ENCODE measurements around the gene CES5A. TPM values are rescaled to one million over a fixed set of nuclear protein-coding genes. Genes with fewer than 3 reads are reported as not detected.
A peak's percentile ranks its signal among the peaks of the same experiment; 100 is the strongest.
"Not testable (repeated sequence)": the region's sequence is repeated elsewhere in the genome, so short reads cannot be mapped to it uniquely, and the experiment has no call there.

Gene CES5A
- total RNA-seq, 1 donor from 2014 or later = not detected

DNA sequence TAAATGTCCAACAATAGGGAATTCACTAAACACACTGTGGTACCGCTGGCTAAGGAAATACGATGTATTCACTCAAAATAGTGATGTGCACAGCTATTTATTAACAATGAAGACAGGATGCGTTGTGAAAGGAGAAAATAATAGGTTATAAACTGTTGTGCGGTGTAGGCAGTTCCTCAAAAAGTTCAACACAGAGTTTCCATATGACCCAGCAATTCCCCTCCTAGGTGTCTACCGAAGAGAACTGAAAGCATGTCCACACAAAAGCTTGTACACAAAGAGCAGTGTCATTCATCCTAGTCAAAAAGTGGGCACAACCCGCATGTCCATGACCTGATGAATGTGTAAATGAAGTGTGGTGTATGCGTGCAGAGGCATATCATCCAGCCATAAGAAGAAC lies 41.1 kb downstream of the CES5A start:
- no peak for DNase-seq
- no peak for ATAC-seq
- intact Hi-C loops (cut with micrococcal nuclease) = no loop called here

DNA sequence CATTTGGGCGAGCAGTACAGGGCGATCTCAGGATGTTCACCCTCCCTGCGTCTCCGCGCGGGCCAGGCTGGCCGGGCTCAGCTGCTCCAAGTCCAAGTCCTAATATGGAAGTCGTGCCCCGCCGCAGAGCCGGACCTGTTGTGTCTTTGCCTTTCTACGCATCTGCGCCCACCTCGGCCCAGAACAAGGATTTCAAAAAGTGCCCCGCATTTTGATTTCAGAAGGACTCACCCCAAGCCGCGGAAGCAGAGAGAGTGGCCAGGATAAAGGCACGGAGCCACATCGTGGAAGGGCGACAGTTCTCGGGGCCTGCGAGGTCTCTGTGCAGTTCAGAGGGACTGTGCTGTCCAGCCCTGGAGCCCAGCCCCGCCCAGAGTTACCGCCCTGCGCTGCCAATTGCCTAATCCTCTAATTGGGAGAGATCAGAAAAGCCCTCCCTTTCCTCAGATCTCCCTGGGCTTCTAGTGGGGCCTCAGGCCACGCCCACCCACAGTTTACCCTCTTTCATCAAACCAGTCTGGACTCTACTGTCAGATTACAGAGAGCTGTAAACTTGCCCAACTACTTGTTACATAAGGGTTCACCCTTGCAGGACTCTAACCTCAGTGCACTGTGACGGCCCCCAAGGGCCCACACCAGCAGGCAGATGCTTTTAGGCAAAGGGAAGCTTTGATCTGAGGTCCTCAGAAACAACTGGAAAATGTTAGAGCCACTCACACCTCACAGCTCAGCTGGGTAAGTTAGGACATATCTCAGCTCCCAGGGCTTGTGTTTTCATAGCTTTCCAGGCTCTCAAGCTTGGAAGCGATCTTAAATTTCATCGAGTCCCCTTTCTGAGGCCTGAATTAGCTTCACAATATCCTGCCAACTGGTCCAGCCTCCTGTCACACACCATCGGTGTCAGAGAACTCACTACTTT lies 42.1 kb downstream of the CES5A start, which contains the start of gene CES1:
CES1 (minus strand) TSS at position 324 of the 919 bp plus-strand sequence; CDS start at position 283, 41 bp downstream.
- ATAC-seq = peak; percentile 90
- intact Hi-C loops (cut with micrococcal nuclease) = no loop called here
- peak; percentile 92 for DNase-seq

DNA sequence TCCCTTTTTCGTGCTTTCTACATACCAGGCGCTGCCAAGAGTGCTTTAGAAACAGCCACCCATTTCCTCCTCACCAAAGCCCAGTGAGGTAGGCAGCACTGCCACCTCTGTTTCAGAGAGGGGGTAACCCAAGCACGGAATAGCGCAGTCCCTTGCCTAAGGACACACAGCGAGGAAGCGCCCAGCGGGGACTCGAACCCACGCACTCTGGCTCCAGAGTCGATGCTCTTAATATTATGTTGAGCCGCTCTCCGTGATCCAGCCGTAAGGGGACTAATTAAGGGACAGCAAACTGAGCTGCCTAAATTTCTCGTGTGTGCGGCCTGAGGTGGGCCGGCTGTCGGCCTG lies 42.8 kb downstream of the CES5A start:
- intact Hi-C loops (cut with micrococcal nuclease) = no loop called here
- DNase-seq (no peak), ATAC-seq (no peak)

DNA sequence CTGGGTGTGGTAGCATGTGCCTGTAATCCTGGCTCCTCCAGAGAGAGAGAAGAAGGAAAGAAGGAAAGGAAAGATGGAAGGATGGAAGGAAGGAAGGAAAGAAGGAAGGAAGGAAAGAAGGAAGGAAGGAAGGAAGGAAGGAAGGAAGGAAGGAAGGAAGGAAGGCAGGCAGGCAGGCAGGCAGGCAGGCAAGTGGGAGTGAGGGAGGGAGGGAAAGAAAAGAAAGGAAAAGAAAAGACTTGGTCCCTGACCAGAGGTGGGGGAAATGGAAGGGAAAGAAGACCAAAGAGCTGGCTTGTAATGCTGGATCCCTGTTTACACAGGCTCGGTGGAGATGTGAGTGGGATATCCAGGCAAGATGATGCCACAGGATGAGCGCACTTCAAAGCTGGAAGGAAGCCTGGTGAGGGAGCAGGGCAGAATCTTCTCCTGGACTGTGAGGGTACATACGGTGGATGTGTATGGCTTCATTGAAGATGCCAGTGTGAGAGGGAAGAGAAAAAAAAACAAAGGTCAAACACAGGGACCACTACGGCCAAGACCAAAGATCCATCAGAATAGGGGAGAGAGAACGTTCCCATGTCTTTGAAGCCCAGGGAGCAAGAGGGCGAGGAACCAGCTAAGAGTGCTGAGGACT lies 44.4 kb downstream of the CES5A start:
- DNase-seq = no peak
- ATAC-seq = no peak
- intact Hi-C loops (cut with micrococcal nuclease) = no loop called here

DNA sequence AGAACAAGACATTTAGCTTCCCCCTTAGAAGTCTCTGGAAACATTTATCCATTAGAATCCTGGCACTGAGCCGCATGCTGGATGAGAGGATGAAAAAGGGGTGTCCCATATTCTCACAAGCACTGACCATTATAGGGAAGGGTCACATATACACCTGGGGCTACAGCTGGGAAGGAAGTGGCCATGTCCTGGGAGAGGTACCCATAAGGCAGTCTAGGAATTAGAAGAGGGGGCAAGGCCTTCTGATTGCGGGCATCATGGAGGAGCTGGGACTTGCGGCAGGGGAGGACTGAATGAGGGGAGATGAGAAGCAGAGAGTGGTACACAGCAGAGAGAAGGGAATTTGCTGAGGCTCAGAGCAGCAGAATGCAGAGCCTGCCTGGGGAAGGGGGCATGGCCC lies 45.9 kb downstream of the CES5A start:
- intact Hi-C loops (cut with micrococcal nuclease); DNase-seq; ATAC-seq: not testable (repeated sequence)

DNA sequence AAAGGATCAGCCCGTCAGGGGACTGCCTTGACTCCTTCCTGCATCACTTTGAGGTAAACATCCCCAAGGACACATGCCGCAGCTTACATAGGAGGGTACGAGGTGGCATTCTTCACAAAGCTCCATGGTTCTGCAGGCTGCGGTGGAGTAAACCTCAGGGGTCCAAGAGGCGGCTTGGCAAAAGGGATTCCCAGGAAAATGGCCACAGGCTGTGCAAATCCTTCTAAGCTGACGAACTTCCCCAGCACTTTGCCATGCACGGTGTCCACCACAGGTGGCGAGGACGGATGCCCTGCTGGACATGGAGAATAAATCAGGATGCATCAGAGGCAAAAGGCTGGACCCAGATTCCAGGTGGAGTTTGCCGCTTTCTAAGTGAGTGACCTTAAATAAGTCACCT lies 46.5 kb downstream of the CES5A start:
- ATAC-seq = no peak
- DNase-seq = no peak
- intact Hi-C loops (cut with micrococcal nuclease) = no loop called here

DNA sequence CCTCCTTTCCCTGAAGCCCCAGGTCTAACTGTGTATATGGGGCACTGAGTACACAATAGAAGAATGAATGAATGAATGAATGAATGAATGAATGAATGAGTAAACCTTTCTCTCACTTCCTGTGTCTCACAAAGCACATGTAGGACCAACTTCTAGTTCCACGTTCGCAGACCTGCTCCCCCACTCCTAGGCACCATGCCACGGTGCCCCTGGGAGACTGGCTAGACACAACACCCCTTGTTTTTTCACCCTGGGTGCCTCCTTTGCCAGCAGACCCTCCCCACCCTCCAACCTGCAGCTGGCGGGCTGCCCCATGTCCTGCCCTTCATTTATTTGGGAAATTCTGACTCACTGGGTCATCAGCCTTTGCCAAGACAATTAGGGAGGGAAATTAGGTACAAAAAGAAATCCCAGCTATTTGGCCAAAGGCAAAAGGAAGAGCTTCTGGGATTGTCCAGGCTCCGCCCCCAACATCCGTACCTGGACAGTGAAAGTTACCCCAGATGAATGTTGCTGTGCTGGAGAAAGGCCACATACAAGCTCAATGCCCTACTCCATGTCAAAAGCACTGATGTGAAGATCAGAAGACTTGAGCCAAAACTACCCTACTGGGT lies 50.0 kb downstream of the CES5A start:
- DNase-seq = no peak
- ATAC-seq = no peak
- intact Hi-C loops (cut with micrococcal nuclease) = no loop called here

DNA sequence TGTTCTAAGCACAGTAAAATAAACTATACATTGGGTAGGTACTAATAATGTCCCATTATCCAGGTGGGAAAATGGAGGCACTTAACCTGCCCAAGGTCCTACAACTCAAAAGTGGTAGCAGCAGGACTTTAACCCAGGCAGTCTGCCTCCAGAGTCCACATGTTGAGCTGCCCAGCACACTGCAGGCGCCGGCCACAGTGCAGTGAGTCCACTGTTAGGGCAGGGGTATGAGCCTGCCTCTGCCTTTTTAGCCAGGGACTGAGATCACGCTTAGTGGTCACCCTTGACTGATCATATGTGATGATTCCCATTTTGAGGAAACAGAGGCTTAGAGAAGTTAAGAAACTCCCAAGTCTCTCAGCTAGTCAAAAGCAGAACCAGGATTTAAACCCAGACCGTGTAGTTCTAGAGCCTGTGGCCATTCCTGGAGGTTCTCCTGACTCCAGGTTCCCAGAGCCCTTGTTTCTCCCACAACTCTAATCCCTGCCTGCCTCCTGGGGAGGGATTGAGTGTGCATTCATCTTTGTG lies 50.6 kb downstream of the CES5A start:
- no peak for ATAC-seq
- no peak for DNase-seq
- intact Hi-C loops (cut with micrococcal nuclease) = no loop called here

DNA sequence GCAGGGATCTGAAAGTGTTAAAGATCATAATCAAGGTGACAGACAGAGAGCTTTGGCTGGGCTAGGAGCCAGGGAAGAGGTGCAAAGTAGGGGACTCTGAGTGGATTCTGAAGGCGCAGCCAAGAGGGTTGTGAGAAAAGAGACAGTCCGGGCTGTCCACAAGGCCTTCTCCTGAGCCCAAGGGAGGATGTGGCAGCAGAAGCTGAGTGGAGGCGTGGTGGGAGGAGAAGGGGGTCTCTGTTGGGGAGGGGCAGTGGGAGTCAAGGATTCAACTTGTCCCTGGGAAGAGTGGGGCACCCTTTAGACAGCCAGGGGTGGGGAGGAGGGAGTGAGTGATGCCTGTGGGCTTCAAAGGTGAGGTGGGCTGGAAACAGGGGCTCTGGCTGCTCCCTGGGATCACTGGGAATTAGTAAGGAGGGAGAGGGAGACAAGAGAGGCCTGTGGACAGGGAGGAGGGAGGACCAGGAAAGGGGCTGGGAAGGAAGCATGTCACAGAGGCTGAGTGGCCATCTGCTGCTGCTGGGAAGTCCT lies 52.8 kb downstream of the CES5A start:
- no peak for ATAC-seq
- DNase-seq = no peak
- intact Hi-C loops (cut with micrococcal nuclease) = no loop called here

DNA sequence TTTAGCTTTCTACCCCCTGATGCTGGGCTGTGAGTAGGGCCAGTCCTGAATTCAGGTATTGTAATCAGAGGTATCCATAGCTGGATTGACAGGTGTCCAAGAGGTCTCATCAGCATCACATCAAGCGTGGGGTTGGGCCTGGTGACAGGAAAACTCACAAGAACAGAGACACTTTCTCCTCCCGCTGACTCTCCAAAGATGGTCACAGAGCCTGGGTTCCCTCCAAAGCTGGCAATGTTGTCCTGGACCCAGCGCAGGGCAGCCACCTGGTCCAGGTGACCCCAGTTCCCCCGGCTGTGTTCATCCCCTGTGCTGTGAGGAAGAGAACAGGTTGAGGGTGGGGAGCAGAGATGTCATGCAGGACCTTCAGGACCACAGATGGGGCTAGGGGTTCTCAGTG lies 54.0 kb downstream of the CES5A start:
- ATAC-seq (no peak), DNase-seq (no peak)
- intact Hi-C loops (cut with micrococcal nuclease) = no loop called here

DNA sequence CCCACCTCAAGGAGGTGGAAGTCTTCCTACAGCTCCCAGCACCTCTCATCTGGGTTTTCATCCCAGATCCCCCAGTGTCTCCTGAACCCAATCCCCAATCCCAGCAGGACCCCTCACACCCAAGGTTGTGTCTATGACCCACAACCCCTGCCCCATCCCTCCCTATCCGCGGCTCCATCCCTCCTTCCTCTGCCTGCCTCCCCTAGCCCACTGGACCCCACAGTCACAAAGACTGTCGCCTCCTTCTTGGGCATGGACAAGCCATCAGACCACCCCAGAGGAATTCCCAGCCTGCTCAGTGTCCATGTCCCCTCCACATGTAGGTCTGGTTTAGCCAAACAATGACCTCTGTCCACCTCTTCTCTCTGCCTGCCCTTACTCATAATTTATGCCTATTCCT lies 54.6 kb downstream of the CES5A start:
- ATAC-seq (no peak), DNase-seq (no peak)
- intact Hi-C loops (cut with micrococcal nuclease) = no loop called here

DNA sequence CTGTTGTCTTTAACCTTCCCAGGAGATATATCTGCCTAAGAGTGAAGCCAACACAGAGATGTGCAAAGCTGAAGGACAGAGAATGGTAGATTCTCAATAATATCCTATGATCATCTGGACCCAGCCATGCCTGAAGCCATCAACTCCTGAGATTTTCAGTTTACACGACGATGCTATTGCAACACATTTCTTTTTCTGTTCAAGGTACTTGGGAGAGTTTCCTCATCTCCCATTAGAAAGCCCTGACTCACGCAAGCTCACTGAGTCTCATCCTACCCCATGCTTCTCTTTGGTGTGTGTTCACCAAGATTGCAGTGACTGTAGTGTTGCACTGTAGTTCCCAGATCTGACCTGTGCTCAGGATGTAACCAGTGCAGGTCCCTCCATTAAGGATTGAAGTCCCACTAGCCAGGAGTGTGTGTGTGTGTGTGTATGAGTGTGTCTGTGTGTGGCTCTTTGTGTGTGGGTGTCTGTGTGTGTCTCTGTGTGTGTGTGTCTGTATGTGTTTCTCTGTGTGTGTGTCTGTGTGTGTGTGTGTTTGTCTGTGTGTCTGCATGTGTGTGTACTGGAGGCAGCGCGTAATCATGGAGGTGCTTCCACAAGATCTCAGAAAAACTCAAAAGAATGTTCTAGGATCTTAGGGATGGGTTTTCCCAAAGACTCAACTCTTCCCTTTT lies 57.8 kb downstream of the CES5A start:
- ATAC-seq = no peak
- no peak for DNase-seq
- intact Hi-C loops (cut with micrococcal nuclease) = no loop called here

DNA sequence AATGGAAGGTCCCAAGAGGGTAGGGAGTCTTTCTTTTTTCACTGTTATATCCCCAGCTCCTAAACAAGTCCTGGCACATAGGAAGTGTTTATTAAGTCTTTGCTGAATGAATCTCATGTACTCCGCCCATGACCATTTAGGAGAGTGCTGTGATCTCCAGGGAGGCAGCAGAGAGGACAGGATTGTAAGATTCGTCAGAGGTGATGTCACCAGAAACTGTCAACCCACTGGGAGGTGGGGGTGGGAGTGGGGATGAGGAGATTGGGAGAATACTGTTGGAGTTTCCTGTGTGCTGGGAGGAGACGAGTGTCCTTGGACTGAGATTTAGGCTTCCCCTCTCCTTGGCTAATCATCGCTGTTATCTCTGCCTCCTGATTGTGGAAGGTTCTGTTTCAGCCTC lies 59.0 kb downstream of the CES5A start:
- DNase-seq; intact Hi-C loops (cut with micrococcal nuclease): not testable (repeated sequence)
- peak; percentile 74 for ATAC-seq

DNA sequence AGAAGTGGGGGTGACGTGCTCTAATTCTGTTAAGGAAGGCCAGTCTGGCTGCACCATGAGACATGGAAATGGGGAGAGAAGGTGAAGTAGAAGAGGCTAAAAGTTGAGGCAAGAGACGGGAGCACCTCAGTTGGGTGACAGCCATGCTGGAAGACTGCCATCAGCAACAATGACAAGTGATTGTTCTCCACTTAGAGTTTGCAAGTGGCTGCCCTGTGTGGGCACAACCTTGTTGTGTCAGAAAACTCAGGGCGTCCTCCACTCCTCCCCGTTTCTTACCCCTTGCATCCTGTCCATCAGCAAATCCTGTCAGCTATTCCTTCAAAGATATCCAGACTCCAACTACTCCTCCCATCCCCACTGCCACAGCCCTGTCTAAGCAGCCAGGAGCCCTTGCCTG lies 59.9 kb downstream of the CES5A start:
- DNase-seq = no peak
- intact Hi-C loops (cut with micrococcal nuclease) = no loop called here
- peak; percentile 14 for ATAC-seq

DNA sequence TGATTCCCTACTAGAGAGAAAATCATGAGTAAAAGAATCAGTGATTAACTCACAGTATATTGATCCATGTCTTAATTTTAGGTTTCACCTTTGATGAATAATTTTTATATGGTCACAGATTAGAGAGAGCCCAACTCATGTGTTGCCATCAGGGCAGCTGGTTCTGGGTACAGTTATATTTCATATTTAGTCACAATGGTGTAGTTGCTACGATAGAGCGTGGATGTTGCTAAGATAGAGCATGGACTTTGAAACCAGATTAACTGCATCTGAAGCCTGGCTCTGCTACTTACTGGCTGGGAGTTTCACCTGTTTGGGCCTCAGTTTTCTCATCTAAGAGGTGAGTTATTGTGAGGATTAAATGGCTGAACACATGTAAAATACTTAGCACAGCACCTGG lies 61.0 kb downstream of the CES5A start:
- intact Hi-C loops (cut with micrococcal nuclease); ATAC-seq; DNase-seq: not testable (repeated sequence)

DNA sequence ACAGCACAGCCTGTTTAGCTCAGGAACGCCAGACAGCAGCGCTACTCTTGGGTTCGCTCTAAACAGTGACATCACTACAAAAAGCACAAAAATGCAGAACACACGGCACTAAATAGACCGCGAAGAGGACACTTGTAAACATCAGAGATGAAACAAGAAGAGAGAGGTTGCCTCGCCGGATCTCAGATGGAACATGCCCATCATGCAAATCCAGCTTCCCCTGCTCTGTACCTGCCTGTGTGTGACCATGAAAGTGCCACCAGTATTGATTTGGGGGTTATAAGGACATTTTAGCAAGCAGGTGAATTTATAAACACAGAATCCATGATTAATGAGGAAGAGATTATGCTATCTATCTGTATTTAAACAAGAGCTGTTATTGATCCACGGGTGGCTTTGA lies 61.4 kb downstream of the CES5A start:
- ATAC-seq; intact Hi-C loops (cut with micrococcal nuclease); DNase-seq: not testable (repeated sequence)

DNA sequence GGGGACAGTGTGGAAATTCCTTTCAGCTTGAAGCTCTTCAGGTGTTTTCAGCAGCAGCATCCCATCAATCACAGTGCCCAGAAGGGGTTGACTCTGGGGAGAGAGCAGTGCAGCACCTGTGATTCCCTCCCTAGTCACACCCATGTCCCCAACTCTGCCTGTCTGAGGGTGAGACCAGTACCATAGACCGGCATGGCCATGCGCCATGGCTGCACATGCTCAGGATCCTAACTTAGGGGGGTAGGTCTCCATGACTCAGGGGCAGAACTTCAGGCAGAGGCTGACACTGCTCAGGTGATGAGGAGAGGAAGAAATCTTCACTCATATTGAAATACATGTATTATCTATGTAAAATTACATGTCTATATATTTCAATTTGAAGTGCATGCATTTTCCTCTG lies 62.2 kb downstream of the CES5A start:
- intact Hi-C loops (cut with micrococcal nuclease) = no loop called here
- DNase-seq (no peak), ATAC-seq (no peak)

DNA sequence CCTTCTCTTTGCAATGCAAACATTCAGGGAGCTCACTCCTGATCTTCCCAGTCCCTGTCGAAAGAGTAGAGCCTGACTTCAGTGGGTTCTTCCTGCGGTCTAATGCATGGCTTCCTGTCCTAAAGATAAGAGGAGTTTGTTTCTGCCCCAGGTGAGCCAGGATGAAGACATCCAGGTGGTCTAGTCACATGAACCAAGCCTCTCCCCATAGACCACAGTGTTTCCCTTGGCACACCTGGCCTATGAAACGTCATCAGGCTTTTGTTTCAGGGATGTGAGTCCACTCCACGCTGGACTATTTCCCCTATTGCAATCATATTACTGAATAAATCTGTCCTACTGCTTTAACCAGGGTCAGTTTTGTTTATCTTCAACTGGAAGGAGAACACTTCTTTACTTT lies 63.4 kb downstream of the CES5A start:
- DNase-seq (no peak), ATAC-seq (no peak)
- intact Hi-C loops (cut with micrococcal nuclease) = no loop called here

DNA sequence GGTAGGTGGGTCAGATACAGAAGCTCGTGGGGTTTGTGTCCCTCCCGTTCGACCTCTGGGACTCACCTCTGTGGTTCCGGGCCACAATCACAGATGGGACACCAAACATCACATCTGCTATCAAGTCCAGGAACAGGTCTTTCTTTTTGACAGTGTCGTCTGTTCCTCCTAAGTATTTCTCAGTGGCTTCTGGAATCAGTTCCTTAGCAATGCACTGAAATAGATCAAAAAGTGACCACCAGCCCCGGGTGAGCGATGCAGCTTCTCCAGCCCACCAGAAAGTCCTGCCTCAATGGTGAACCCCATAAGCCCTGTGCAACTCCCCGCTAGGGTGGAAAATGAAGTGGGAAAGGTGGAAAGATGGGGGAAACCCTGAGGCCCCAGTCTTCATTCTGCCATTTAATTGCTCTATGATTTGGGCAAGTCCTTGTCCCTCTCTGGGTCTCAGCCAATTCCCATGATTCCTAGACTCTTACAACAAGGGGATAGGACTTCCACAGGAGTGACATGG lies 64.7 kb downstream of the CES5A start:
- no peak for DNase-seq
- no peak for ATAC-seq
- intact Hi-C loops (cut with micrococcal nuclease) = no loop called here

Data from left ventricle myocardium superior (tissue), 1 donor.